Sigmoid colon (tissue), 7 donors: ENCODE measurements around the gene FBXL17. TPM values are rescaled to one million over a fixed set of nuclear protein-coding genes. Genes with fewer than 3 reads are reported as not detected.

Experiments used
- DNase-seq: peaks from one replicate; pipeline ENCODE4 v3.0.0-alpha.2; 2019
- H3K27ac ChIP-seq, 4 donors: fragments of 200-600 bp; sonication (generic); one replicate each; pipeline ENCODE4 v1.5.1; 2016 to 2019; ENCODE audit warnings: mild to moderate bottlenecking in 1 of 4
- H3K27me3 ChIP-seq, 3 donors: fragments of 200-600 bp; sonication (generic); one replicate each; pipeline ENCODE4 v1.5.1; 2019; ENCODE audit warnings: mild to moderate bottlenecking in 1 of 3
- H3K36me3 ChIP-seq, 4 donors: fragments of 200-600 bp; sonication (generic); one replicate each; pipeline ENCODE4 v1.5.1; 2016 to 2019
- H3K4me1 ChIP-seq, 4 donors: fragments of 200-600 bp; sonication (generic); one replicate each; pipeline ENCODE4 v1.5.1; 2017 to 2019
- H3K4me3 ChIP-seq, 4 donors: fragments of 200-600 bp; sonication (generic); one replicate each; pipeline ENCODE4 v1.5.1; 2017 to 2019; ENCODE audit warnings: mild to moderate bottlenecking in 2 of 4, moderate library complexity in 1 of 4
- H3K9me3 ChIP-seq, 4 donors: fragments of 200-600 bp in 3 of 4; sonication (generic) in 3 of 4; one replicate each; pipeline versions ENCODE4 v1.5.1 to v1.6.1; 2013 to 2019
- EP300 ChIP-seq, 4 donors: sonication (generic); formaldehyde crosslinking; IDR thresholded peaks; one replicate each; pipeline ENCODE4 v1.6.1; 2017; ENCODE audit warnings: antibody characterized with exemption in 4 of 4
- POLR2A ChIP-seq, 2 donors: fragments of 450-650 bp; IDR thresholded peaks; one replicate each; pipeline ENCODE4 v1.6.1; 2016; ENCODE audit warnings: antibody characterized with exemption in 2 of 2, mild to moderate bottlenecking in 2 of 2, moderate library complexity in 2 of 2
- POLR2AphosphoS5 ChIP-seq, 4 donors: sonication (generic); formaldehyde crosslinking; IDR thresholded peaks; one replicate each; pipeline ENCODE4 v1.6.1; 2017; ENCODE audit warnings: antibody characterized with exemption in 4 of 4
- WGBS, 2 donors: extraction: QIAGEN DNeasy Blood & Tissue Kit; methylation state at CpG; one replicate each; pipeline ENCODE4 v1.1.7; 2013; 5-methylcytosine and 5-hydroxymethylcytosine counted together
- intact Hi-C: fragments of 100-400 bp; cut with DNase I; formaldehyde crosslinking; loops from one replicate; pipeline ENCODE4 v1.15.1; 2023
- polyA plus RNA-seq, 3 donors: library from polyadenylated mRNA; stranded (reverse); fragments of 200-250 nt; gene quantifications; one replicate each; pipeline ENCODE4 v1.2.3, GENCODE V29; 2013
- total RNA-seq, 4 donors: library from RNA; depleted of rRNA; stranded (reverse); fragments of >200 nt; gene quantifications; one replicate each; pipeline ENCODE4 v1.1.0, GENCODE V29; 2016
- TF ChIP-seq, protein P1 (sequence below), 4 experiments: fragments of 450-650 bp in 3 of 4; fragments of 200-600 bp in 1 of 4; IDR thresholded peaks; one replicate each; pipeline ENCODE4 v1.5.1; 2016 to 2019; ENCODE audit warnings: antibody characterized with exemption in 4 of 4, mild to moderate bottlenecking in 3 of 4, moderate library complexity in 2 of 4
- donor health status: healthy with polysubstance abuse.
- donor health status: Bipolar disorder and iron deficiency.
- donor health status: healthy.

Gene FBXL17
- total RNA-seq (10 to 100 TPM; 16.6 to 22.5 (median 20.0) TPM), polyA plus RNA-seq (10 to 100 TPM in 1 of 3 donors, 1 to 10 TPM in 2; 8.2 to 12.0 (median 9.7) TPM)

DNA sequence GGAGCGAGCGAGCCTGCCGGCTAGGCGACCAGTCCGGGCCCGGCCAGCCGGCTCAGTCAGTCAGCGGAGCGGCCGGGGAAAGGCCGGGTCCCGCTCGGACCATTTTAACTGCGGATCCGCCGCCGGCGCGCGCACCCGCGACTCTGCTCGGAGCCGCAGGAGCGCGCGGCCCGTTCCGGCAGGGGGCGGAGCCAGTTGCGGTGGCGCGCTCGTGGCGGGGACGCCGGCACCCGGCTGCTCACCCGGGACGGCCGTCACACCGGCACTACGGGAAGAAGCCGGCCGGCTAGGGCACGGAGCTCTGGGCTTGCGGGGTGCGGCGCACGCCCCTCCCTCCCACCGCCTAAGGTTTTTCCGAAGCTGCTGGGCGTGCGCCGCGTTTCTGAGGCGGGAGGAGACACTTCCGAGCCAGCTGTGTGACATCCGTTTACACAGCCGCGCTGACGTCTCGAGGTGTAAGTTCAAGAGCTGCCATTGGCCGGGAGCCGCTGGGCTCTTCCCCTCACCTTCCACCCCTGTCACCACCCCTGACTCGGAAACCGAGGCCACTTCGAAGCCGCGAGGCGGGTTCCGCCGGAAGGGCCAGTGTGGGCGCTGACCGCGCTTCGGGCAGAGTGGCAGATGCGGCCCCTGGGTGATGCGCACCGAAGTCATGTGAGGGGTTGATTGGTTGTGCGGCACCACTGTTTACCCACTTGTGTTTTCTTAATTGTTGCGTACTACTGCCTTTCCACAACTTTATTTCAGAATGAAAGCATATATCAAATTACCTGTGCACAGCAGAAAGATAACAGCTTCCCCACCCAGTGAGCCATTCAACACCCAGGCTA, at the start of gene FBXL17:
Gene FBXL17 (minus strand): TSS at position 145 of the 830 bp plus-strand sequence.
- intact Hi-C loops: loop anchor here (5.0 kb wide), 3 partner anchors 365 to 1305 kb away; partner anchors contain the start of genes FER and MAN2A1
- H3K36me3 ChIP-seq: no peaks in the 10 kb centered on the region
- H3K4me1 ChIP-seq: peaks cover 0 to 31% (median 20%) of the 10 kb centered on the region in 4 donors
- 0% methylated on average over 82 of the region's 82 CpGs for WGBS, 2 donors
- H3K27ac ChIP-seq: peak within 1 kb of the TSS; percentile 98 to 99 (median 99)
- peak; percentile 97 for DNase-seq
- no peaks in the 10 kb centered on the region for H3K9me3 ChIP-seq
- TF ChIP-seq POLR2AphosphoS5 (IDR thresholded peaks at IDR 0.05) (peak; percentile 67 to 91 (median 83)), POLR2A (IDR thresholded peaks at IDR 0.05) (peak; percentile 64 to 69)
- TF ChIP-seq, protein P1, sequence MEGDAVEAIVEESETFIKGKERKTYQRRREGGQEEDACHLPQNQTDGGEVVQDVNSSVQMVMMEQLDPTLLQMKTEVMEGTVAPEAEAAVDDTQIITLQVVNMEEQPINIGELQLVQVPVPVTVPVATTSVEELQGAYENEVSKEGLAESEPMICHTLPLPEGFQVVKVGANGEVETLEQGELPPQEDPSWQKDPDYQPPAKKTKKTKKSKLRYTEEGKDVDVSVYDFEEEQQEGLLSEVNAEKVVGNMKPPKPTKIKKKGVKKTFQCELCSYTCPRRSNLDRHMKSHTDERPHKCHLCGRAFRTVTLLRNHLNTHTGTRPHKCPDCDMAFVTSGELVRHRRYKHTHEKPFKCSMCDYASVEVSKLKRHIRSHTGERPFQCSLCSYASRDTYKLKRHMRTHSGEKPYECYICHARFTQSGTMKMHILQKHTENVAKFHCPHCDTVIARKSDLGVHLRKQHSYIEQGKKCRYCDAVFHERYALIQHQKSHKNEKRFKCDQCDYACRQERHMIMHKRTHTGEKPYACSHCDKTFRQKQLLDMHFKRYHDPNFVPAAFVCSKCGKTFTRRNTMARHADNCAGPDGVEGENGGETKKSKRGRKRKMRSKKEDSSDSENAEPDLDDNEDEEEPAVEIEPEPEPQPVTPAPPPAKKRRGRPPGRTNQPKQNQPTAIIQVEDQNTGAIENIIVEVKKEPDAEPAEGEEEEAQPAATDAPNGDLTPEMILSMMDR (IDR thresholded peaks at IDR 0.05): no peak
- peak within 1 kb of the TSS; percentile 84 to 96 (median 92) for H3K4me3 ChIP-seq
- no peaks in the 10 kb centered on the region for H3K27me3 ChIP-seq

DNA sequence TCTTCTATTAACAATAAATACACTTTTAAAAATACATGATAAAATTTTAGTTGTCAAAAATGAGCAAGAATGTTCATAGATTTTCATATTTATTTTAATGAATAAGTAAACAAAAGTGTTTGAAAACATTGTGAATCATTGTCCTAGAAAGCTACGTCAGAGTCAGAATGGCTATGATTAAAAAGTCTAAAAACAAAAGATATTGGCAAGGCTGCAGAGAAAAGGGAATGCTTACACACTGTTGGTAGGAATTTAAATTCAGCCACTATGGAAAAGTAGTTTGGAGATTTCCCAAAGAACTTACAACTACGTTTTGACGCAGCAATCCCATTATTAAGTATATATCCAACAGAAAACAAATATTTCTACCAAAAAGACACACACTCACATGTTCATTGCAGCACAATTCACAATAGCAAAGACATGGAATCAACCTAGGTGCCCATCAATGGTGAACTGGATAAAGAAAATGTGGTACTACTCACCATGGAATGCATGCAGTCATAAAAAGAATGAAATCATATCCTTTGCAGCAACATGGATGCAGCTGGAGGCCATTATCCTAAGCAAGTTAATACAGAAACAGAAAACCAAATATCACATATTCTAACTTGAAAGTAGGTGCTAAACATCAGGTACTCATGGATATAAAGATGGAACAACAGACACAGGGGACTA, 49.2 kb upstream of the FBXL17 start:
- Histone ChIP-seq H3K27ac (no peak overlapping the region), H3K27me3 (no peaks in the 10 kb centered on the region), H3K9me3 (no peaks in the 10 kb centered on the region), H3K4me3 (no peak overlapping the region), H3K4me1 (no peaks in the 10 kb centered on the region), H3K36me3 (no peaks in the 10 kb centered on the region)
- intact Hi-C loops: no loop called here
- no peak for TF ChIP-seq POLR2AphosphoS5 (IDR thresholded peaks at IDR 0.05)
- TF ChIP-seq POLR2A (IDR thresholded peaks at IDR 0.05): no peak
- TF ChIP-seq EP300 (IDR thresholded peaks at IDR 0.05): no peak
- TF ChIP-seq, protein P1 (IDR thresholded peaks at IDR 0.05): no peak
- DNase-seq: no peak
- 77 to 81% methylated on average over 3 of the region's 3 CpGs for WGBS, 2 donors

DNA sequence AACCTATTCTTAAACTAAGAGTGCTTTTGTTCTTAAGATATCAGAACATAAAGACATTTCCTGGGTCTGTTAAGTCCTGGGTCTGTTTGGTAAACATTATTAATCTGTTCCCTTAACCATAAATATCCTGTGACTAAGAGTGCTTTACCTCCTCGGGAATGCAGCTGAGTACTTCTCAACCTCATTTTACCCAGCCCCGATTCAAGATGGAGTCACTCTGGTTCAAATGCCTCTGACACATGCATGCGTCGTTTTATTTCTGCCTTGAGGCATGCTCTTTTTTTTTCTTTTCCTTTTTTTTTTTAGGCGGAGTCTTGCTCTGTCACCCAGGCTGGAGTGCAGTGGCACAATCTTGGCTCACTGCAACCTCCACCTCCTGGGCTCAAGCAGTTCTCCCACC, 39.8 kb upstream of the FBXL17 start:
- no peaks in the 10 kb centered on the region for H3K9me3 ChIP-seq
- no peak for DNase-seq
- no peaks in the 10 kb centered on the region for H3K4me1 ChIP-seq
- H3K36me3 ChIP-seq: no peaks in the 10 kb centered on the region
- TF ChIP-seq, protein P1 (IDR thresholded peaks at IDR 0.05): no peak
- no peak for TF ChIP-seq EP300 (IDR thresholded peaks at IDR 0.05)
- TF ChIP-seq POLR2A (IDR thresholded peaks at IDR 0.05): no peak
- no peak for TF ChIP-seq POLR2AphosphoS5 (IDR thresholded peaks at IDR 0.05)
- H3K4me3 ChIP-seq: no peak overlapping the region
- no peaks in the 10 kb centered on the region for H3K27me3 ChIP-seq
- no peak overlapping the region for H3K27ac ChIP-seq
- intact Hi-C loops: no loop called here
- 79 to 85% methylated on average over 5 of the region's 5 CpGs for WGBS, 2 donors

DNA sequence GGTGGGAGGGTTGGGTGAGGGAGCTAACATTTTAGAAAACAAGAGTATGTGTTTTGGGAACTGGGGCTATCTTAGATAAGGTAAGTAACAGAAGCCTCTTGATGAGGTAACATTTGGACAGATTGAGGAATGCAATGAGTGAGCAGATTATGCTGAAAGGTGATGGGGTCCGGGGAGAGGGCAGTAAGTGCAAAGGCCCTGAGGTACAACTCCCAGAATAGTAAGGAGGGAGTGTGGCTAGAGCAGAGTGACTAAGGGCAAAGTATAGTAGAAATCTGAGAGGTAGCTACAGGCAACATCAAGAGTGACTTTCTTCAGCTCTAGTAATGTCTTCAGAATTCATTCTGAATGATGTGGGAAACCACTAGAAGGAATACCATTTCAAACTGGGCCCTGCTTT, 38.9 kb upstream of the FBXL17 start:
- DNase-seq: no peak
- Histone ChIP-seq H3K9me3 (no peaks in the 10 kb centered on the region), H3K4me3 (no peak overlapping the region), H3K27me3 (no peaks in the 10 kb centered on the region), H3K36me3 (no peaks in the 10 kb centered on the region), H3K4me1 (no peaks in the 10 kb centered on the region), H3K27ac (no peak overlapping the region)
- intact Hi-C loops: no loop called here
- WGBS, 2 donors: 94 to 96% methylated on average over 1 of the region's 1 CpG
- TF ChIP-seq POLR2A (IDR thresholded peaks at IDR 0.05) (no peak), POLR2AphosphoS5 (IDR thresholded peaks at IDR 0.05) (no peak), EP300 (IDR thresholded peaks at IDR 0.05) (no peak)
- TF ChIP-seq, protein P1 (IDR thresholded peaks at IDR 0.05): no peak
